GM12891 (cell line): ENCODE data around the gene MCCC1.

Experiments
- PAX5 ChIP-seq: IDR thresholded peaks from 2 replicates; pipeline ENCODE4 v1.6.1; 2011; ENCODE audit warnings: low read length, moderate library complexity, mild to moderate bottlenecking; ENCODE audit not compliant: insufficient read depth, severe bottlenecking
- POLR2A ChIP-seq: IDR thresholded peaks from 2 replicates; pipeline ENCODE4 v1.6.1; 2011; ENCODE audit warnings: low read depth, low read length, control low read depth
- POLR2AphosphoS5 ChIP-seq: IDR thresholded peaks from 2 replicates; pipeline ENCODE4 v1.6.1; 2011; ENCODE audit warnings: low read depth, low read length, control low read depth
- SPI1 ChIP-seq: IDR thresholded peaks from 2 replicates; pipeline ENCODE4 v1.6.1; 2011; ENCODE audit warnings: low read depth, low read length, control low read depth
- TAF1 ChIP-seq: IDR thresholded peaks from 2 replicates; pipeline ENCODE4 v1.6.1; 2011; ENCODE audit warnings: low read depth, low read length, control low read depth

DNA sequence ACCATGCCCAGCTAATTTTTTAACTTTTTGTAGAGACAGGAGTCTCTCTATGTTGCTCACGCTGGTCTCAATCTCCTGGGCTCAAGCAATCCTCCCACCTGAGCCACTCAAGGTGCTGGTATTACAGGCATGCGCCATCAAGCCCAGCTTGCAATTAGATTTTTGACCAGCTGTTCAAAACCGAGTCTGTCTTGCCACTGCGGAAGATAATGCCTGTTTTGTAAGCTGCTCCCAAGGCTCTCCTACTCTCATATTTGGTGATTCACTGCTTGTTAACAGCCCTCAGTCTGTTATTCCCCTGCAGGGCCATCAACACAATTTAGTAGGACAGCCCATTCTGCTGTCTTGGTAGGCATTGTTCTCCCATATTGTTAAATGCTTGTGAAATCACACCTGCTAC, 17.8 kb upstream of the MCCC1 start:
- TF ChIP-seq POLR2AphosphoS5 (no peak), TAF1 (no peak), POLR2A (no peak), SPI1 (no peak), PAX5 (no peak)
